Cardiac muscle cell (in vitro differentiated cells and primary cell): Measurements from ENCODE around the gene ACTR5. TPM values are rescaled to one million over a fixed set of nuclear protein-coding genes. Genes with fewer than 3 reads are reported as not detected.
"Not testable (repeated sequence)": the region's sequence is repeated elsewhere in the genome, so short reads cannot be mapped to it uniquely, and the experiment has no call there.

ENCODE experiments used
- DNase-seq, 2 donors: peaks; one replicate each; pipeline versions ENCODE4 v3.0.0 to v3.0.0-alpha.2; 2010 to 2017; ENCODE audit warnings: low read depth in 1 of 2, low spot score in 1 of 2
- H3K27ac ChIP-seq: fragments of 200-600 bp; sonication (generic); 2 replicates; pipeline ENCODE4 v1.5.1; 2016
- H3K27me3 ChIP-seq: fragments of 200-600 bp; sonication (generic); 2 replicates; pipeline ENCODE4 v1.6.0; 2016; ENCODE audit warnings: control low read depth
- H3K36me3 ChIP-seq: fragments of 200-600 bp; sonication (generic); 2 replicates; pipeline ENCODE4 v1.5.1; 2016; ENCODE audit warnings: control low read depth
- H3K4me1 ChIP-seq: fragments of 200-600 bp; sonication (generic); 2 replicates; pipeline ENCODE4 v1.8.1; 2017; ENCODE audit warnings: low read depth, mild to moderate bottlenecking, mixed run types
- H3K4me3 ChIP-seq: fragments of 200-600 bp; sonication (generic); 2 replicates; pipeline ENCODE4 v1.5.1; 2016; ENCODE audit warnings: mild to moderate bottlenecking
- H3K9me3 ChIP-seq: fragments of 200-600 bp; sonication (generic); 2 replicates; pipeline ENCODE4 v1.5.1; 2017; ENCODE audit warnings: low read depth, mild to moderate bottlenecking, control low read depth
- polyA plus RNA-seq: library from polyadenylated mRNA; unstranded; fragments of >200 nt; fragmentation: Nextera tagmentation; extraction: Ambion mirVana; gene quantifications from 2 replicates; pipeline ENCODE4 v1.2.1, GENCODE V29; 2016
- total RNA-seq: library from RNA; depleted of rRNA; stranded (reverse); fragments of >200 nt; gene quantifications from 2 replicates; pipeline ENCODE4 v1.2.3, GENCODE V29; 2016
- TF ChIP-seq, protein P1 (sequence below): IDR thresholded peaks from 2 replicates; pipeline ENCODE4 v1.5.1; 2012; ENCODE audit warnings: low read depth, mild to moderate bottlenecking, low read length

The ACTR5 gene
- total and polyA plus RNA-seq, 2 experiments from 2014 or later = 6.4 to 8.7 TPM

- peaks cover 35% of the 10 kb centered on the region for H3K27me3 ChIP-seq
- TF ChIP-seq, protein P1, sequence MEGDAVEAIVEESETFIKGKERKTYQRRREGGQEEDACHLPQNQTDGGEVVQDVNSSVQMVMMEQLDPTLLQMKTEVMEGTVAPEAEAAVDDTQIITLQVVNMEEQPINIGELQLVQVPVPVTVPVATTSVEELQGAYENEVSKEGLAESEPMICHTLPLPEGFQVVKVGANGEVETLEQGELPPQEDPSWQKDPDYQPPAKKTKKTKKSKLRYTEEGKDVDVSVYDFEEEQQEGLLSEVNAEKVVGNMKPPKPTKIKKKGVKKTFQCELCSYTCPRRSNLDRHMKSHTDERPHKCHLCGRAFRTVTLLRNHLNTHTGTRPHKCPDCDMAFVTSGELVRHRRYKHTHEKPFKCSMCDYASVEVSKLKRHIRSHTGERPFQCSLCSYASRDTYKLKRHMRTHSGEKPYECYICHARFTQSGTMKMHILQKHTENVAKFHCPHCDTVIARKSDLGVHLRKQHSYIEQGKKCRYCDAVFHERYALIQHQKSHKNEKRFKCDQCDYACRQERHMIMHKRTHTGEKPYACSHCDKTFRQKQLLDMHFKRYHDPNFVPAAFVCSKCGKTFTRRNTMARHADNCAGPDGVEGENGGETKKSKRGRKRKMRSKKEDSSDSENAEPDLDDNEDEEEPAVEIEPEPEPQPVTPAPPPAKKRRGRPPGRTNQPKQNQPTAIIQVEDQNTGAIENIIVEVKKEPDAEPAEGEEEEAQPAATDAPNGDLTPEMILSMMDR = no peak
These were observed 63.9 kb downstream of the ACTR5 start for GRCh38 chr20:38812182-38812581.

GRCh38 chr20:38812709-38813573, 64.7 kb downstream of the ACTR5 start:
- TF ChIP-seq, protein P1 = no peak
- no peak overlapping the region for H3K27ac ChIP-seq
- H3K36me3 ChIP-seq = no peaks in the 10 kb centered on the region
- H3K4me1 ChIP-seq = no peaks in the 10 kb centered on the region
- H3K27me3 ChIP-seq = peaks cover 28% of the 10 kb centered on the region
- no peaks in the 10 kb centered on the region for H3K9me3 ChIP-seq
- DNase-seq = no peak
- H3K4me3 ChIP-seq = no peak overlapping the region

More at GRCh38 chr20:38812182-38812581, 63.9 kb downstream of the ACTR5 start:
- Histone ChIP-seq H3K27ac (no peak overlapping the region), H3K9me3 (no peaks in the 10 kb centered on the region), H3K4me1 (no peaks in the 10 kb centered on the region), H3K4me3 (no peak overlapping the region), H3K36me3 (no peaks in the 10 kb centered on the region)
- no peak for DNase-seq

DNA sequence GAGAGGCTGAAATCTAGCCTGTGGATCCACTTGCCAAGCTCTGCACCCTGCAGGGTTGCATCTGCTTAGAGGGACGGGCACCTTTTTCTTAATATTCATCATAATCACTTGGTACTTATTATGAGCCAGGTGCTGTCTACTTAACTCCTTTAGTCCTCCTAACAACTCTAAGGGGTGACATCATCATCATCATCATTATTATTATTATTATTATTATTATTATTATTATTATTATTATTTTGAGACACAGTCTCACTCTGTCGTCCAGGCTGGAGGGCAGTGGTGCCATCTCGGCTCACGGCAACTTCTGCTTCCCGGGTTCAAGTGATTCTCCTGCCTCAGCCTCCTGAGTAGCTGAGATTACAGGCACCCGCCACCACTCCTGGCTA, 65.3 kb downstream of the ACTR5 start:
- not testable (repeated sequence) for DNase-seq, H3K9me3 ChIP-seq, H3K4me1 ChIP-seq, H3K36me3 ChIP-seq, H3K4me3 ChIP-seq, H3K27ac ChIP-seq
- peaks cover 21% of the 10 kb centered on the region for H3K27me3 ChIP-seq

- no peaks in the 10 kb centered on the region for H3K9me3 ChIP-seq
- H3K4me1 ChIP-seq = no peaks in the 10 kb centered on the region
- H3K27ac ChIP-seq = no peak overlapping the region
- DNase-seq = no peak
- H3K36me3 ChIP-seq = no peaks in the 10 kb centered on the region
- peaks cover 7% of the 10 kb centered on the region for H3K27me3 ChIP-seq
- TF ChIP-seq, protein P1 = no peak
- H3K4me3 ChIP-seq = no peak overlapping the region
These were observed 67.2 kb downstream of the ACTR5 start for GRCh38 chr20:38815446-38815845.

GRCh38 chr20:38818113-38819065, 70.1 kb downstream of the ACTR5 start:
- Histone ChIP-seq H3K27ac (no peak overlapping the region), H3K27me3 (peaks cover 3% of the 10 kb centered on the region), H3K36me3 (no peaks in the 10 kb centered on the region), H3K4me1 (no peaks in the 10 kb centered on the region), H3K9me3 (no peaks in the 10 kb centered on the region), H3K4me3 (no peak overlapping the region)
- DNase-seq = no peak
- TF ChIP-seq, protein P1 = no peak

Other genes starting within 250 kb of the ACTR5 start
- not detected in 2 replicates for gene ADIG, start 167.3 kb upstream of the ACTR5 start, total RNA-seq
- gene ADIG, start 167.3 kb upstream of the ACTR5 start, polyA plus RNA-seq = not detected in 2 replicates
- not detected in 2 replicates for gene ARHGAP40, start 146.7 kb upstream of the ACTR5 start, total RNA-seq
- not detected in 2 replicates for gene ARHGAP40, start 146.7 kb upstream of the ACTR5 start, polyA plus RNA-seq
- not detected in 2 replicates for gene SLC32A1, start 24.0 kb upstream of the ACTR5 start, total RNA-seq
- not detected in 2 replicates for gene SLC32A1, start 24.0 kb upstream of the ACTR5 start, polyA plus RNA-seq
- gene PPP1R16B, start 57.2 kb downstream of the ACTR5 start, total RNA-seq = 0.07 and 0.15 TPM in 2 replicates
- 0.10 TPM in 1 of 2 replicates, not detected in the other for gene PPP1R16B, start 57.2 kb downstream of the ACTR5 start, polyA plus RNA-seq
- gene FAM83D, start 178.0 kb downstream of the ACTR5 start, total RNA-seq = 4.2 and 45.4 TPM in 2 replicates
- 7.4 and 43.9 TPM in 2 replicates for gene FAM83D, start 178.0 kb downstream of the ACTR5 start, polyA plus RNA-seq
- 10.4 and 12.6 TPM in 2 replicates for gene DHX35, start 213.9 kb downstream of the ACTR5 start, total RNA-seq
- 7.9 and 8.9 TPM in 2 replicates for gene DHX35, start 213.9 kb downstream of the ACTR5 start, polyA plus RNA-seq